Esophagus (tissue), 2 donors: ENCODE results near the gene TMED8. TPM values are rescaled to one million over a fixed set of nuclear protein-coding genes. Genes with fewer than 3 reads are reported as not detected.

Experiments used
- H3K27ac ChIP-seq, 2 donors: one replicate each; pipeline ENCODE4 v1.5.1; 2013; ENCODE audit warnings: low read depth in 2 of 2, mild to moderate bottlenecking in 2 of 2, inconsistent platforms in 1 of 2, low read length in 1 of 2, moderate library complexity in 1 of 2
- H3K27me3 ChIP-seq, 2 donors: one replicate each; pipeline ENCODE4 v1.6.1; 2013; ENCODE audit warnings: low read length in 2 of 2, control low read depth in 1 of 2, mild to moderate bottlenecking in 1 of 2; ENCODE audit not compliant: insufficient read depth in 2 of 2, control insufficient read depth in 1 of 2
- H3K36me3 ChIP-seq, 2 donors: one replicate each; pipeline ENCODE4 v1.6.1; 2013; ENCODE audit warnings: low read length in 1 of 2; ENCODE audit not compliant: control insufficient read depth in 2 of 2, insufficient read depth in 2 of 2
- H3K4me1 ChIP-seq, 2 donors: one replicate each; pipeline ENCODE4 v1.6.1; 2013; ENCODE audit warnings: low read length in 1 of 2; ENCODE audit not compliant: control insufficient read depth in 2 of 2, insufficient read depth in 2 of 2
- H3K4me3 ChIP-seq, 2 donors: one replicate each; pipeline ENCODE4 v1.5.1; 2013; ENCODE audit warnings: low read length in 2 of 2, mild to moderate bottlenecking in 2 of 2, low read depth in 1 of 2, moderate library complexity in 1 of 2
- H3K9me3 ChIP-seq, 2 donors: one replicate each; pipeline ENCODE4 v1.6.1; 2013; ENCODE audit warnings: mild to moderate bottlenecking in 2 of 2, low read depth in 1 of 2, low read length in 1 of 2, moderate library complexity in 1 of 2; ENCODE audit not compliant: control insufficient read depth in 2 of 2, insufficient read depth in 1 of 2
- WGBS, 2 donors: extraction: QIAGEN DNeasy Blood & Tissue Kit; methylation state at CpG; one replicate each; pipeline ENCODE4 v1.1.7; 2013; 5-methylcytosine and 5-hydroxymethylcytosine counted together
- polyA plus RNA-seq, 2 donors: library from polyadenylated mRNA; stranded (reverse); fragments of 200-250 nt; gene quantifications; one replicate each; pipeline ENCODE4 v1.2.3, GENCODE V29; 2013
- donor health status: healthy with polysubstance abuse.
- donor health status: Bipolar disorder and iron deficiency.

Gene TMED8
- polyA plus RNA-seq, 2 donors = 1.5 to 2.0 TPM

DNA sequence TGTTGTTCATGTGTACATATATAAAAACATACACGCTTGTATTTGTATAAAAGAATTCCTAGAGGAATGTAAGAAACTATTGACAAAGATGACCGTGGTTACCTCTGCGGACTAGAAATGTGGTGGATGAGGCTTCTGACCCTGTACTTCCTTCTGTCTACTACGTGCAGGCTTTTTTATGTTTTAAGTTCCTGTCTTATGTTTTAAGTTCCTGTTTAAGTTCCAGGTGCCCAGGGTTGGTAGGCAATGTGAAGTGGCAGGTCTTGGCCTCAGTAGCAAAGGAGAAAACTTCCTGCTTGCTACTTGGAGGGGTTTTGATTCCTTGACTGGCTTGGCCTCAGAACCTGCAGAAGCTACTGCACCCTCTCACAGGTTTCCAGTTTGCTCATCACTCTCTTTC, 67.8 kb downstream of the TMED8 start:
- WGBS, 2 donors = 77 to 79% methylated on average over 4 of the region's 4 CpGs
- Histone ChIP-seq H3K36me3 (peaks cover 0 to 5% of the 10 kb centered on the region in 2 donors), H3K9me3 (no peaks in the 10 kb centered on the region), H3K27ac (no peak overlapping the region), H3K4me3 (no peak overlapping the region), H3K27me3 (no peaks in the 10 kb centered on the region), H3K4me1 (peaks cover 2 to 3% of the 10 kb centered on the region in 2 donors)

DNA sequence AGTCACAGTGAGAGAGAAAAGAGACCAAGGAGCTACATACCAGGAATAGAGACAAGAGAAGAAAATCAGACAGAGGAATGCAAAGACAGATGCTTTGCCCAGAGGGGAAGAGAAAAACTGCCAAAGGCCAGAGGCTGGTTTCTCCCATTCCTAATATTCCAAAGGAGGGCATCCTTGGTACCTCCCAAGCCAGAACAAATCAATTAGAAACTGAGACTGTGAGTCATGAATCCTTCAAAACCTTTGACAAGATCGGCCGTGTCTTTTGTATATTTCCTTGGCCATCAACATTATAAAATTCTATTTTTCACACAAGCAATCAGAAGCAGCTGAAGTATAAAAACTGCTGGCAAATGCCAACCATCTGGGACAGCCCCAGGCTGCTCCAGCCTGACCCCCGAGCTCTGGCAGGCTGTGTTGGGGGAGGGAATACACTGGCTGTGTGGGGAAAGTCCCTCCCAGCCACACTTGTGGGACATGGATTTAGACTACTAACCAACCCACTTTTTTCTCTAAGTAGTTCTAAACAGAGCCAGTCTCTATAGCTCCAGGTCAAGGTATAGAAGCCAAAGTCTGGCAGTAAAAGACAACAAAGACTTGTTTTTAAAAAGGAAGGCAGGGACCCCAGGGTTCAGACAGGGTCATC, 69.9 kb downstream of the TMED8 start:
- 19 to 35% methylated on average over 3 of the region's 3 CpGs for WGBS, 2 donors
- no peak overlapping the region for H3K4me3 ChIP-seq
- no peak overlapping the region for H3K27ac ChIP-seq
- H3K4me1 ChIP-seq = peaks cover 2 to 3% of the 10 kb centered on the region in 2 donors
- peaks cover 0 to 5% of the 10 kb centered on the region in 2 donors for H3K36me3 ChIP-seq
- no peaks in the 10 kb centered on the region for H3K27me3 ChIP-seq
- no peaks in the 10 kb centered on the region for H3K9me3 ChIP-seq

DNA sequence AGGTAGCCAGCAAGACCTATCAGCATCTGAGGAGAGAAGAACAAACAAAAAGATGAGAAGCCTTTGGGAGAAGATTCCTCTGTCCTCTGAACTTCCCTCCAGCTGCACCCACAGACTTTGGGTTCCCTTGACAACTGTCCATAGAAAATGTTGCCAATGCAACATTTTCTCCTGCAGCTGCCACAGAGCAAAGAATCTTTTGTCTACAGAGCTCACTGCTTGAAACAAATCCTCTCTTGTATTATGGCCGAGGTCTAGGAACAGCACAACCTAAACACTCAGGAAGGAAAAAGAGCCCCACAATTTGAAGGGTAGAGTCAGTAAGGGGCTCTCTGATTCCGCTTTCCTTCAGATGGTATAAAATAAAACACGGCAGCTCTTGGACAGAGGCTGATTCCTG, 70.5 kb downstream of the TMED8 start:
- no peaks in the 10 kb centered on the region for H3K9me3 ChIP-seq
- no peak overlapping the region for H3K27ac ChIP-seq
- no peaks in the 10 kb centered on the region for H3K27me3 ChIP-seq
- WGBS, 2 donors = 68 to 77% methylated on average over 3 of the region's 3 CpGs
- H3K4me3 ChIP-seq = no peak overlapping the region
- peaks cover 2 to 5% of the 10 kb centered on the region in 2 donors for H3K4me1 ChIP-seq
- H3K36me3 ChIP-seq = peaks cover 0 to 5% of the 10 kb centered on the region in 2 donors

DNA sequence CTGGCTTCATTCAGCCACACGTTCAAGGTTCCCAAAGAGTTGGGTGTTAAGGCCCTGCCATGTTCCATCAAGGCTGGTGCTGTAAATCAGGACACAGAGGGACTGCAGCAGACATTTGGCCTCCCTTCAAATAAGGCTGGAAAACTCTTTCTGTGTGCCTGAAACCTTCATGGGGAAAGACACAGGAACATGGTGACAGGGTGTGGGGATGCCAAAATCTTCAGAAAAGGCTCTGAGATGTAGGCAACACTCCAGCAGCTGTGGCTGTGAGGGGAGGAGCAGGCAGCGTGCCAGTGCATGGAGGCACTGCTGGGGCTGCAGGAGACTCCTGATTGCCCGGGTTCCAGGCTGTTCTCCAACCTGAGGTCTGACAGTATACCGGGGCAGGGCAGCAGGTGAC, 71.2 kb downstream of the TMED8 start:
- Histone ChIP-seq H3K36me3 (peaks cover 0 to 5% of the 10 kb centered on the region in 2 donors), H3K27ac (no peak overlapping the region), H3K27me3 (no peaks in the 10 kb centered on the region), H3K4me1 (peaks cover 2 to 5% of the 10 kb centered on the region in 2 donors), H3K4me3 (no peak overlapping the region), H3K9me3 (no peaks in the 10 kb centered on the region)
- WGBS, 2 donors = 79 to 94% methylated on average over 3 to 4 of the region's 4 CpGs

DNA sequence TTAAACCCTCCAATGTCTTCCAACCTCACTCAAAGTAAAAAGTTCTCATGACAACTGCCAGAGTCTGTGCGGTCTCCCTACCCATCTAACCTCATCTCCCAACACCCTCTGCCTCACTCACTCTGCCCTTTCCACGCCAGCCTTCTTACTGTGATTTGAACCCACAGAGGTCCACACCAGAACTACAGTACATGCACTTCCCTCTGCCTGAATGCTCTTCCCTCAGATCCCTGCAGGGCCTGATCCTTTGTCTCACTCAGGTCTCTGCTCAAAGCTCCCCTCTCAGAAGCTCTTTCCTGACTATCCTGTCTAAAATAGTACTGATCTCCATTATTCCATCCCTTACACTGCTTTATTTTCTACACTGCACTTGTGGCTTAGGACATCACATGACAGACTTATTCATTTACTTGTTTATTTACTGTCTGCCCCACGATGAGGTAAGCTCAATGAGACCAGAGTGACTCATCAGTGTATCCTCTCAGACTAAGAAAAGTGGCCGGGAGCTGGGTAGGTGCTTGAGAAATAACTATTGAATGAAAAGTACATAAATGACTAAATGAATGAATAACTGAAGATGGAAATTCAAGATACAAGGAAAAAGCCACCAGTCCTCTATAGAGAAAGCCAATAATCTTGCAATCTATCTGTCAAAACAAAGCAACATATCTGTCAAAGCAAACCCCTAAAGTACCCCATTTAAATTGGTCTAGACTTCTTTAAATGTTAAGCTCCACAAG, 73.3 kb downstream of the TMED8 start:
- Histone ChIP-seq H3K27ac (peak overlapping the region in 1 of 2 donors; percentile 13), H3K9me3 (no peaks in the 10 kb centered on the region), H3K4me1 (peaks cover 2% of the 10 kb centered on the region in 2 donors), H3K36me3 (peaks cover 0 to 8% of the 10 kb centered on the region in 2 donors), H3K4me3 (no peak overlapping the region), H3K27me3 (no peaks in the 10 kb centered on the region)
- WGBS, 2 donors = 47 to 56% methylated on average over 4 of the region's 4 CpGs

DNA sequence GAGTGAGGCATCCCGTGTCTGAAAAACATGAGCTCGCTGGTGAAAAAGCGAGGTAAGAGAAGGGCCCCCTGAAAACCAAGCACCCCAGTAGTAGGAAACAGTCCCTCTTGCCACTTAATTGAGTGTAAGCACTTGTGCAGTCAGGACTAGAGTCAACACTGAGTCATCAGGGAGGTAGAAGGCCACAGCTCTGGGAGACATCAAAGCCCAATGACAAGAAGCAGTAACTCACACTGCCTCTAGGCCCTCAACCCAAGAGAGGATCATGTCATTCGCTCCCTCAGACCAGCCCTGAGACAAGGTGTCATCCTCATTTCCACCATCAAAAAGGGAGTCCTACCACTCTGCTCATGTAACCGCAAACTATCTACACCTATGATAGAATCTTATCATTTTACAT, 74.0 kb downstream of the TMED8 start:
- Histone ChIP-seq H3K9me3 (no peaks in the 10 kb centered on the region), H3K4me3 (no peak overlapping the region), H3K27ac (no peak overlapping the region), H3K27me3 (no peaks in the 10 kb centered on the region), H3K36me3 (peaks cover 0 to 8% of the 10 kb centered on the region in 2 donors), H3K4me1 (peaks cover 2% of the 10 kb centered on the region in 2 donors)
- 90 to 91% methylated on average over 5 of the region's 5 CpGs for WGBS, 2 donors

DNA sequence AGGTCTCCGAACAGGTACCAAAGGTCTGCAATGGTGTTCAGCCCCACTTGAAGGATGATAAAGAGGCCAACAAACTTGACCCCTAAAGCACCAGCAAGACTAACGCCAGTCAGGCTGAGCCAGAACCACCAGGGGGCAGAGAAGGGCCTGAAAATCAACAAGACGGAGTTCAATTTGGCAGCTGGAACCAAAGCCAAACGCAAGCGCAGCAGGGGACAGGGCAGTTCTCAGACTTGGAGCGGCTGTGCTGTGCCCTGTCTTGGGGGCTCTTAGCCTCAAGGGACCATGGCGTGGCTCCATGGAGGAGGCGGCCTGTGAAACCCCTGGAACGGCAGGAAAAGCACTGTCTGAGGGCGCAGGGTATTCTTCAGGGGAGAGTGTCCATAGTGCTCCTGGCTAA, 75.8 kb downstream of the TMED8 start:
- Histone ChIP-seq H3K27me3 (no peaks in the 10 kb centered on the region), H3K4me3 (no peak overlapping the region), H3K9me3 (no peaks in the 10 kb centered on the region), H3K36me3 (peaks cover 2 to 11% of the 10 kb centered on the region in 2 donors), H3K27ac (no peak overlapping the region), H3K4me1 (peaks cover 2% of the 10 kb centered on the region in 2 donors)
- 36 to 49% methylated on average over 10 of the region's 10 CpGs for WGBS, 2 donors

DNA sequence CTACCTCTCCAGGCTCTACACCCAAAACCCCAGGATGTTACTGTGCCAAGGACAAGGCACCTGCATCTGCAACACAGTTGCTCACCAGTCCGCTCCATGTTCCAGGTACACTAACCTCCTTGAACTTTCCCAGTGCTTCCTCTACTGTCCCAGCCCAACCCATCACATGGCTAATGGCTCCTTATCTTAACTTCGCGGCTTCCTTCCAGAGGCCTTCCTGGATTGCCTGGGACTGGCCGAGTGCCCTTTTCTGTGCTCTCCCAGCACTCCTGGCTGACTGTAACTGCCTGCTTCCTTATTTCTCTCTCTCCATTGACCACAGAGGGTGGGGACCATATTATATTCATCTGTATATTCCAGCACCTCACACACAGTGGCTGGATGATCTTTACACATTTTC, 77.1 kb downstream of the TMED8 start:
- Histone ChIP-seq H3K9me3 (no peaks in the 10 kb centered on the region), H3K36me3 (peaks cover 2 to 13% of the 10 kb centered on the region in 2 donors), H3K27me3 (no peaks in the 10 kb centered on the region), H3K27ac (no peak overlapping the region), H3K4me3 (no peak overlapping the region), H3K4me1 (peaks cover 0 to 2% of the 10 kb centered on the region in 2 donors)
- WGBS, 2 donors = 75 to 87% methylated on average over 4 of the region's 4 CpGs

DNA sequence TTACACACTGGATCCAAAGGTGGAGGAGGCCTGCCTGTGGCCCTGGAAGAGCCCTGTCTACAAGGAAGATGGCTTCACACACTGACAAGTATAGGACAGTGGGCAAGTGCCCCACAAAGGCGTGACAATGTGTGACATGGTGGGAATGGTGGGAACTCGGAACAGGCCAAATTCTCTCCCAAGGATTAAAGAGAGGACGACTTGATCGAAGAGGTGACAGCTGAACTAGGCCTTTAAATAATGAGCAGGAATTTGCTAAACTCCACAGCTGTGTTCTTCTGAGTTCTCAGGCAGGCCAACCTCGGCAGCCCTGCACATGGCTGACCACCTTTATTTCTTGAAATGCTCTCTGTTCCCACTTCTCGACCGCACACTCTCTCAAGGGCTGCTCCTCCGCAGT, 80.0 kb downstream of the TMED8 start:
- Histone ChIP-seq H3K27me3 (no peaks in the 10 kb centered on the region), H3K9me3 (no peaks in the 10 kb centered on the region), H3K36me3 (peaks cover 2 to 13% of the 10 kb centered on the region in 2 donors), H3K4me3 (no peak overlapping the region), H3K27ac (no peak overlapping the region), H3K4me1 (peaks cover 0 to 2% of the 10 kb centered on the region in 2 donors)
- 88 to 93% methylated on average over 8 of the region's 8 CpGs for WGBS, 2 donors
